Lung (tissue), 12 donors: ENCODE measurements around the gene CYS1. TPM values are rescaled to one million over a fixed set of nuclear protein-coding genes. Genes with fewer than 3 reads are reported as not detected.
A peak's percentile ranks its signal among the peaks of the same experiment; 100 is the strongest.

ENCODE experiments used
- ATAC-seq: fragments of 200-7000 bp; cut with Tn5 transposase; one replicate; pipeline ENCODE4 v1.9.1; 2020; ENCODE audit warnings: moderate number of reproducible peaks; ENCODE audit not compliant: insufficient read depth, low FRiP score
- DNase-seq, 3 donors: peaks; one replicate each; pipeline ENCODE4 v3.0.0-alpha.2; 2013 to 2017
- H3K27ac ChIP-seq, 2 donors: one replicate each; pipeline ENCODE4 v1.5.1; 2013; ENCODE audit warnings: mild to moderate bottlenecking in 2 of 2, moderate library complexity in 2 of 2, control low read depth in 1 of 2, inconsistent platforms in 1 of 2, low read depth in 1 of 2, low read length in 1 of 2
- H3K27me3 ChIP-seq, 3 donors: one replicate each; pipeline ENCODE4 v1.5.1; 2013; ENCODE audit warnings: low read length in 2 of 3; ENCODE audit not compliant: control insufficient read depth in 3 of 3, insufficient read depth in 3 of 3
- H3K36me3 ChIP-seq, 4 donors: one replicate each; pipeline ENCODE4 v1.5.1; 2013; ENCODE audit warnings: low read length in 4 of 4, mild to moderate bottlenecking in 1 of 4, moderate library complexity in 1 of 4; ENCODE audit not compliant: control insufficient read depth in 4 of 4, insufficient read depth in 4 of 4
- H3K4me1 ChIP-seq, 5 donors: one replicate each; pipeline ENCODE4 v1.5.1; 2013; ENCODE audit warnings: low read length in 5 of 5, mild to moderate bottlenecking in 2 of 5, moderate library complexity in 1 of 5; ENCODE audit not compliant: control insufficient read depth in 5 of 5, insufficient read depth in 5 of 5
- H3K4me3 ChIP-seq: one replicate; pipeline ENCODE4 v1.5.1; 2013; ENCODE audit warnings: mild to moderate bottlenecking, control low read depth, moderate library complexity
- H3K9ac ChIP-seq, 2 donors: one replicate each; pipeline ENCODE4 v1.5.1; 2013; ENCODE audit warnings: low read length in 2 of 2, control low read depth in 1 of 2; ENCODE audit not compliant: insufficient read depth in 1 of 2
- H3K9me3 ChIP-seq, 4 donors: one replicate each; pipeline ENCODE4 v1.5.1; 2013; ENCODE audit warnings: low read length in 3 of 4, mild to moderate bottlenecking in 1 of 4, moderate library complexity in 1 of 4; ENCODE audit not compliant: control insufficient read depth in 4 of 4, insufficient read depth in 3 of 4
- CTCF ChIP-seq: IDR thresholded peaks from 2 replicates; pipeline ENCODE4 v1.5.1; 2012; ENCODE audit warnings: mild to moderate bottlenecking; ENCODE audit errors: control extremely low read depth, extremely low read depth
- WGBS, 2 donors: extraction: QIAGEN DNeasy Blood & Tissue Kit; methylation state at CpG; one replicate each; pipeline ENCODE4 v1.1.7; 2013; 5-methylcytosine and 5-hydroxymethylcytosine counted together
- polyA plus RNA-seq, 2 donors: library from polyadenylated mRNA; stranded (reverse); fragments of 200-250 nt; gene quantifications; one replicate each; pipeline ENCODE4 v1.2.1, GENCODE V29; 2013
- total RNA-seq, 2 donors: library from RNA; depleted of rRNA in 1 of 2; stranded (reverse); fragments of >200 nt in 1 of 2; gene quantifications; one replicate each; pipeline ENCODE4 v1.2.1, GENCODE V29; 2014 to 2021
- donor health status: control.
- donor health status: control.
- donor health status: Bipolar disorder and iron deficiency.
- donor health status: healthy.
- donor health status: DM: yes; HTN: yes; CAD: no.

The CYS1 gene
- total and polyA plus RNA-seq, 4 donors: 0.35 to 5.1 (median 1.0) TPM

GRCh38 chr2:10022445-10022844 lies 57.8 kb downstream of the CYS1 start:
- Histone ChIP-seq H3K9ac (no peak overlapping the region), H3K9me3 (no peaks in the 10 kb centered on the region), H3K4me3 (no peak overlapping the region), H3K27me3 (no peaks in the 10 kb centered on the region), H3K4me1 (no peaks in the 10 kb centered on the region), H3K36me3 (no peaks in the 10 kb centered on the region), H3K27ac (no peak overlapping the region)
- TF ChIP-seq CTCF: no peak
- ATAC-seq (no peak), DNase-seq (no peak)
- WGBS, 2 donors: 92 to 93% methylated on average over 4 of the region's 4 CpGs

GRCh38 chr2:10022041-10022421 lies 58.2 kb downstream of the CYS1 start:
- Histone ChIP-seq H3K4me1 (no peaks in the 10 kb centered on the region), H3K36me3 (no peaks in the 10 kb centered on the region), H3K9ac (no peak overlapping the region), H3K4me3 (no peak overlapping the region), H3K27me3 (no peaks in the 10 kb centered on the region), H3K9me3 (no peaks in the 10 kb centered on the region), H3K27ac (no peak overlapping the region)
- ATAC-seq (no peak), DNase-seq (no peak)
- 87 to 89% methylated on average over 16 of the region's 16 CpGs for WGBS, 2 donors
- TF ChIP-seq CTCF: no peak

- 77 to 78% methylated on average over 27 of the region's 27 CpGs for WGBS, 2 donors
- H3K27ac ChIP-seq: peak overlapping the region in 1 of 2 donors; percentile 18
Measured at GRCh38 chr2:10019602-10020400, 60.4 kb downstream of the CYS1 start.

More at GRCh38 chr2:10019602-10020400, 60.4 kb downstream of the CYS1 start:
- no peak for ATAC-seq
- H3K36me3 ChIP-seq: no peaks in the 10 kb centered on the region
- H3K9ac ChIP-seq: no peak overlapping the region
- no peaks in the 10 kb centered on the region for H3K4me1 ChIP-seq
- TF ChIP-seq CTCF: no peak
- no peak for DNase-seq
- H3K4me3 ChIP-seq: no peak overlapping the region
- no peaks in the 10 kb centered on the region for H3K9me3 ChIP-seq
- H3K27me3 ChIP-seq: no peaks in the 10 kb centered on the region
